ENCODE results near the gene RAB11FIP4.

DNA sequence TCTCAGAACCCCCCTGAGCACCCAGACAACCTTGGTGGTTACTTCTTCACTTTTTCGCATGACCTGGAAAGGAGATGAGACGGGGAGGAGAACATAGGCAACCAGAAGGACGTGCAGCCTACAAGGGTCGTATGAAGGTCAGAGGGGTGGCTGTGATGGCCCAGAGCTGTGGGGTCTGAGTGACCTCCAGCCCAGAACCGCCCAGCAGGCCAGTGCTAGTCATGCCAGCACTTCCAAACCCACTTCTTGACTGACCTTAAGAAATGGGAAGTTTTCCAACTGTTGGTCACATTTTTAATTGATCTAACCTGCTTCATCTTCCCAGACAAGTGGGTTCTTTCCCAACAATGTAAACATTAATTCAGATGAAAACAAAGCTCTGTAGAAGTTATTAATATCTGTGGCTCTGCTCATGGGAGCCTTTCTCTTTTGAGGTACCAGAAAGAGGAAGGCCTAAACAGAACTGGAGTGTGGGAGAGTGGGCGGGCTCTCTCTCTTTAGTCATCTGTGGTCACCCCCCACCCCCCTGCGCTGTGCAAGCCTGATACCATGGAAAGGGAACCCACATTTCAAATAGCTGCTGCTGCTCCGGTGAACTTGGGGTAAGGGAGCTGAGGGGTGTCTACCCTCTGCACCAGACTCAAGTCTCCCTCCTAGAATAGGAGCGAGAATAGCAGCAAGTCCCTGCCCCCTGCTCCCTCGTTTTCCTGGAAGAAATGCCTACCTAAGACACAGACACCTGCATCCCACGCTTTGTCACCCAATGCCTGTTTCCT lies 101.6 kb downstream of the RAB11FIP4 start:
- TF ChIP-seq, protein P1, sequence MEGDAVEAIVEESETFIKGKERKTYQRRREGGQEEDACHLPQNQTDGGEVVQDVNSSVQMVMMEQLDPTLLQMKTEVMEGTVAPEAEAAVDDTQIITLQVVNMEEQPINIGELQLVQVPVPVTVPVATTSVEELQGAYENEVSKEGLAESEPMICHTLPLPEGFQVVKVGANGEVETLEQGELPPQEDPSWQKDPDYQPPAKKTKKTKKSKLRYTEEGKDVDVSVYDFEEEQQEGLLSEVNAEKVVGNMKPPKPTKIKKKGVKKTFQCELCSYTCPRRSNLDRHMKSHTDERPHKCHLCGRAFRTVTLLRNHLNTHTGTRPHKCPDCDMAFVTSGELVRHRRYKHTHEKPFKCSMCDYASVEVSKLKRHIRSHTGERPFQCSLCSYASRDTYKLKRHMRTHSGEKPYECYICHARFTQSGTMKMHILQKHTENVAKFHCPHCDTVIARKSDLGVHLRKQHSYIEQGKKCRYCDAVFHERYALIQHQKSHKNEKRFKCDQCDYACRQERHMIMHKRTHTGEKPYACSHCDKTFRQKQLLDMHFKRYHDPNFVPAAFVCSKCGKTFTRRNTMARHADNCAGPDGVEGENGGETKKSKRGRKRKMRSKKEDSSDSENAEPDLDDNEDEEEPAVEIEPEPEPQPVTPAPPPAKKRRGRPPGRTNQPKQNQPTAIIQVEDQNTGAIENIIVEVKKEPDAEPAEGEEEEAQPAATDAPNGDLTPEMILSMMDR (IDR thresholded peaks at IDR 0.05) = no peak
- no peak for TF ChIP-seq POLR2A (IDR thresholded peaks at IDR 0.05)
